Coronary artery (tissue), 2 donors: Measurements from ENCODE around the gene RGS9BP.

Experiments used
- DNase-seq: peaks from one replicate; pipeline ENCODE4 v3.0.0-alpha.2; 2017; ENCODE audit warnings: low spot score
- H3K27ac ChIP-seq, 2 donors: fragments of 200-600 bp; sonication (generic); one replicate each; pipeline ENCODE4 v1.5.1; 2016 to 2019
- H3K4me3 ChIP-seq: fragments of 200-600 bp; sonication (generic); 2 replicates; pipeline ENCODE4 v1.5.1; 2016; ENCODE audit warnings: mild to moderate bottlenecking, moderate library complexity
- TF ChIP-seq, protein P1 (sequence below): fragments of 200-600 bp; sonication (generic); IDR thresholded peaks from one replicate; pipeline ENCODE4 v1.5.1; 2019; ENCODE audit warnings: antibody characterized with exemption

RGS9BP gene

DNA sequence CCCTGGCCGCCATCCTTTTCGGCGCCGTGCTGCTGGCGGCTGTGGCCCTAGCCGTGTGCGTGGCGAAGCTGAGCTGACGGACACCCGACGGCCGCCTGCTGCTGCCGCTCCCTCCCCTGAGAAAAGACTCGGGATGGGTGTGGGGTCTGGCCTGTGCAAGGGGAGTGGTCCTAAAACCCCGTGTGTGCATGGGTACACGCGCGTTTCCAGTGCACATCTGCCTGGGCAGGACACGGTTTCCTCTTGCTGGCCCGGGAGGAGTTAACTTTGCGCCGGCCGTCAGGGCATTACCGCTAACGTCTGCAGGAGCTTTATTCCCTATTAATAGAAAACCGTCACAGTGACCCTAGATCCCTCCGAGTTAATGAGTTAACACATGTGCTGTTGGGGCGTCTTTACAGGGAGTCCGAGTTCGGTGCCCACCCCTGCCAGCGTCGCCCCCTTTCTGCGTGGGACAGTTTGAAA, 1.3 kb downstream of the RGS9BP start:
- no peak overlapping the region for H3K4me3 ChIP-seq
- no peak for DNase-seq
- TF ChIP-seq, protein P1, sequence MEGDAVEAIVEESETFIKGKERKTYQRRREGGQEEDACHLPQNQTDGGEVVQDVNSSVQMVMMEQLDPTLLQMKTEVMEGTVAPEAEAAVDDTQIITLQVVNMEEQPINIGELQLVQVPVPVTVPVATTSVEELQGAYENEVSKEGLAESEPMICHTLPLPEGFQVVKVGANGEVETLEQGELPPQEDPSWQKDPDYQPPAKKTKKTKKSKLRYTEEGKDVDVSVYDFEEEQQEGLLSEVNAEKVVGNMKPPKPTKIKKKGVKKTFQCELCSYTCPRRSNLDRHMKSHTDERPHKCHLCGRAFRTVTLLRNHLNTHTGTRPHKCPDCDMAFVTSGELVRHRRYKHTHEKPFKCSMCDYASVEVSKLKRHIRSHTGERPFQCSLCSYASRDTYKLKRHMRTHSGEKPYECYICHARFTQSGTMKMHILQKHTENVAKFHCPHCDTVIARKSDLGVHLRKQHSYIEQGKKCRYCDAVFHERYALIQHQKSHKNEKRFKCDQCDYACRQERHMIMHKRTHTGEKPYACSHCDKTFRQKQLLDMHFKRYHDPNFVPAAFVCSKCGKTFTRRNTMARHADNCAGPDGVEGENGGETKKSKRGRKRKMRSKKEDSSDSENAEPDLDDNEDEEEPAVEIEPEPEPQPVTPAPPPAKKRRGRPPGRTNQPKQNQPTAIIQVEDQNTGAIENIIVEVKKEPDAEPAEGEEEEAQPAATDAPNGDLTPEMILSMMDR = no peak
- H3K27ac ChIP-seq = no peak overlapping the region

DNA sequence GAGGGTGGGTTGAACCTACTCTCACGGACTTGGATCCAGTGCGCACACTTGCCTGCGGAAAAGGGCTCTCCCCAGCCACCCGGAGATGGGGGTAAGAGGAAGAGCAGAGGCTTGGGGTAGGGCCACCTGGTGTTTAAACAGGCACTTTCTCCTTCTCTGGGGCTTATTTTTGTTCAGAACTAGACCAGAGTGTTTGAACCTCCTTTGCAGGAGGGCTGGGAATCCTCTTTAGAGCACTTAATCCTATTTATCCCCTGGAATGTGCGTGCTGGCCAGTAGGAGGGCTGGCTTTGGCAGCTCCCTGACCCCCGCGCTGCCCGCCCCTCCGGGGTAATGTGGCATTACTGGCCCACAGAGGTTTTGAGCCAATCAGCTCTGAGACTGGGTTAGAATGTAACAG, 2.0 kb downstream of the RGS9BP start:
- DNase-seq = no peak
- no peak overlapping the region for H3K4me3 ChIP-seq
- no peak overlapping the region for H3K27ac ChIP-seq
- TF ChIP-seq, protein P1 = no peak

DNA sequence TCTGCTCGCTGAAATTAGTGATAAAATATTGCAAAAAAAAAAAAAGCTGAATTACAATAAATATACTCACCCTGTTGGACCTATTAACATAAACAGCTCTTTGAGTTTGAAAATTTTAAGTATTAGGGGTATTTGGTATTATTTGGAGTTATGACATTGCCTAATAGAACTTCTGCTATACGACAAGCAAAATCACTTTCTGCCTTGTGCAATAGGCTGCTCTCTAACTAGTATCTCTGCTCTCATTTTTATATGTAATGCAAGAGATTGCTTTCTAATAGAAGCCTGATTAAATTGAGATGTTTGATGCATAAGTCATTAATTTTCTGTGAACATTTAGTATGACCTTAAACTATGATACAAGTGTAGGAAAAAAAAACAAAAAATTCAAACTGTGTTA, 5.3 kb downstream of the RGS9BP start:
- TF ChIP-seq, protein P1 = no peak
- DNase-seq = no peak
- H3K4me3 ChIP-seq = no peak overlapping the region
- H3K27ac ChIP-seq = no peak overlapping the region

DNA sequence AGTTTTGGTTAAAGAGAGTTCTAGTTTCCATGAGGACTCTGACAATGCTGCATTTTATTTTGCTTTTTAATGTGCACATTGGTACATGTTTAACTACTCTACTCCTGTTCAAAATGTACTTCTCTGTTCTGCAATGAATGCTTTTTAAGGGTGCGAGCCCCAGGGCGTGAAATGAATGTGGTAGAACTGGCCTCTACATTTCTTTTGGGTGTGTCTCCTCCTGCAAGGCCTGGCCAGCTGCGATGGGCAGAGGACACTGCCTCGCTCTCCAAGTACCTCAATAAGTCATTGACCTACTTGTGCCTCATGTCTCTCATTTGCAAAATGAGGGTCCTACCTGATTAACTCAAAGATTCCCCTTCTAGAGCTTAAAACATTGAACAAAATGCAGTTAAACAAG, 6.7 kb downstream of the RGS9BP start:
- no peak overlapping the region for H3K4me3 ChIP-seq
- no peak for DNase-seq
- TF ChIP-seq, protein P1 = no peak
- H3K27ac ChIP-seq = no peak overlapping the region

DNA sequence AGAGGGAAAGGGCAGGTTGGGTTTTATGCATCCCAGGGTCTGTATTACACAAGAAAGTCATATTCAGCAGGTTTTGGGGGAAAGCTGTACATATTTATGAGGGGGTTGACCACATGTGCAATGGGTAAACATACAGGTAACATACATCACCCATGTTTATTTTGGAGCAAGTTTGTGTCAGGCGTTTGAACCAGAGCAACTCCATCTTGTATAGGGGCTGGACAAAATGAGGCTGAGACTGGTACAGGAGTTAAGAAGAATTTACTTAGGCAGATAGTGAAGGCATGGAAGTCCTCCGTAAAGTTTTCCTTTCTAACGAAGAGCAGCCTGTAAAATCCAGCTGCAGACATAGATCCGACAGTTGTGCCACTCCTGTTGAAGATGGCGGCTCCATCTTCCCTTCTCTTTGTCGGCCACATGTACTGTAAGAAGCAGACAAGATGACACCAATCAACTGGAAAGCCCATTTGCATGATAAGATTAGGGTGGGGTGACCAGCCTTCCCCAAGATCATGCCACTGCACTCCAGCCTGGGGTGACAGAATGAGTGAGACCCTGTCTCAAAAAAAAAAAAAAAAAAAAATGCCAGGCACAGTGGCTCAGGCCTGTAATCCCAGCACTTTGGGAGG, 11.3 kb downstream of the RGS9BP start:
- TF ChIP-seq, protein P1 = no peak
- DNase-seq = no peak
- no peak overlapping the region for H3K4me3 ChIP-seq
- no peak overlapping the region for H3K27ac ChIP-seq

DNA sequence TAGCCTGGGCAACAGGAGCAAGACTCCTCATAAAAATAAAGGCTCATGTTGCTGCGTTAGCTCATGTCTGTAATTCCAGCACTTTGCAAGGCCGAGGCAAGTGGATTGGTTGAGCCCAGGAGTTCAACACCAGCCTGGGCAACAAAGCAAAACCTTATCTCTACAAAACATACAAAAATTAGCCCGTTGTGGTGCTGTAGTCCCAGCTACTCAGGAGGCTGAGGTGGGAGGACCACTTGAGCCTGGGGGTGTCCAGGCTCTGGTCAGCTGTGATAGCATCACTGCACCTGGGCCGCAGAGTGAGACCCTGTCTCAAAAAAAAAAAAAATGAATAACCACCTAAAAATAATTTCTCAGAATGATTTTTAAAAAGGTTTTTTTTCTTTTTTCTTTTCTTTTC, 12.0 kb downstream of the RGS9BP start:
- Histone ChIP-seq H3K4me3 (no peak overlapping the region), H3K27ac (no peak overlapping the region)
- DNase-seq = no peak
- TF ChIP-seq, protein P1 = no peak

DNA sequence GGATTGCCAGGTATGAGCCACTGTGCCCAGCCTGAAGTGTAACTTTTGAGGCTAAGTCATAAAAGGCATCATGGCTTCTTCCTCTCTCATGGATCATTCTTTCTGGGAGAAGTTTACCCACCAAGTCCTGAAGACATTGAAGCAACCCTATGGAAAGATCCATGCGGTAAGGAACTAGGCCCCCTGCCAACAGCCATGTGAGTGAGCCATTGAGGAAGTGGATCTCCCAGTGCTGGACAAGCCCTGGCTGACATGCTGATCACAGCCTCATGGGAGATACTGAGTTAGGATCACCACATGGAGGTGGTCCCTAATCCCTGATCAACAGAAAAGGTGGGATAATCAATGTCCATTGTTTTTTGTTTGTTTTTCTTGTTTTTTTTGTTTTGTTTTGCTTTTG, 12.7 kb downstream of the RGS9BP start:
- DNase-seq = no peak
- Histone ChIP-seq H3K27ac (no peak overlapping the region), H3K4me3 (no peak overlapping the region)
- TF ChIP-seq, protein P1 = no peak
